ENCODE results near the gene CDK11B. TPM values are rescaled to one million over a fixed set of nuclear protein-coding genes. Genes with fewer than 3 reads are reported as not detected.
A peak's percentile ranks its signal among the peaks of the same experiment; 100 is the strongest.
"Not testable (repeated sequence)": the region's sequence is repeated elsewhere in the genome, so short reads cannot be mapped to it uniquely, and the experiment has no call there.

Gene CDK11B
- 7.5 and 12.9 TPM in 2 replicates for total RNA-seq (2014; rRNA removed; shearing (Covaris generic))

DNA sequence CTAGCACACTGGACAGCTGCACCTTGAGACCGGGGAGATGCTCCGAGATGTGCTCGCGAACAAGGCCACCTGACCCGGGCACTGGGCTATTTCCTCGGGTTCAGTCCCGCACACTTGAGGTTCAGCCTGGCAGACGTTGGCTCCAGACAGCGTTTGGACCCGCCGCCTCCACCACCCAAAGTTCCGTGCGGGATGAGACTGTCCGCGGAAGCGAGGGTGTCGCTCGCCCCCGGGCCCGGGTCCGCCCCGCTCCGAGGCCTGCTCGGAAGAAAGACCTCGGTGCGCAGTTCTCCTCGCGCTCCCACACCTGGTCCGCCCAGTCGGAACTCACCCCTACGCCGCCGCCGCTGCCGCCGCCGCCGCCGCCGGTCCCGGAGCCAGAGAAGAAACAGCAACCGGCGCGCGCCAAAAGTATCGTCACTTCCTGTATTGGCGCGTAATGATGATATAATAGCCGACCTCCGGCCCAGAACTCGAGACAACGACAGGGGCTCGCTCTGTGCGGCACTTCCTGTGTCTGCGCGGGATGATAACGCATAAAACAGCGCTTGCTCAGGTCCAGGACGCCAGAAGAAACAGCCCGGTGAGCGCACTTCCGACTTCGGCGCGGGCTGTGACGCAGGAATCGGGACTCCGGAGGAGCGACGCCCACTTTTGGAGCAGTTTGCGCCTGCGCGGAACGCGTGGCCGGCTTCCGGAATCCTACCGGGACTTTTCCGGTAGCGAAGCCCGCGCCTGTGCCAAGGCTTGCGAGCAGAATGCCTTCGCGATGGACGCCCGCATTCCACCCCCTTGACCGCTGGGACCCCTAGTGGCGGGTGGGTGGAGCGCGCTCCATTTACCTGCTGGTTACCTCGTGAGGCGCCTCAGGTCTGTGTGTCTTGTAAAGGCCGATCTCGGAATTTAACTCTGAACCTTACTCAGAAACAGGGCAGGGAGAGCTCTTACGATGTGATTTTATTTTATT is at the start of gene CDK11B:
Gene CDK11B (minus strand): TSS at position 422 of the 967 bp plus-strand sequence. CDS start 1,519 bp downstream, outside the sequence.
- peak; percentile 93 for DNase-seq (ENCODE audit: low spot score)
- in situ Hi-C loops (cut with HindIII; ENCODE audit: low sequenced_read_pairs): not testable (repeated sequence)

DNA sequence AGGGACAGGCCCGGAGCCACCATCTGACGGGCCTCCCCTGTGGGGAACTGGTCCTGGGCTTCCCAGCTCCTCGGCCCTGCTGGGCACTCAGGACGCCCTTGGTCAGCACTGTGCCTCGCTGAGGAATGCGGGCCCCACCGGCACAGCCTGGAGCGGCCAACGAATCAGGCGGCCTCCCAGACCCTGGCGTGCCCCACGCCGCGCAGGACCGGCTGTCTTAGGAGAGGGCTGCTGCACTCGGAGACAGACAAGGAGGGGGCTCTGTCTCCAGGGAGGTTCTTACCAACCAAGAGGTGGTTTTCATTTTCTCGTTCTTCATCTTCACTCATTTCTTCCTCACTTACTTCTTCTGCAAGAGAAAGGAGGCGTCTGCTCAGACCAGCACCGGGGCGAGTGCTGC is 49.1 kb upstream of the CDK11B start:
- DNase-seq (ENCODE audit: low spot score); in situ Hi-C loops (cut with HindIII; ENCODE audit: low sequenced_read_pairs): not testable (repeated sequence)

DNA sequence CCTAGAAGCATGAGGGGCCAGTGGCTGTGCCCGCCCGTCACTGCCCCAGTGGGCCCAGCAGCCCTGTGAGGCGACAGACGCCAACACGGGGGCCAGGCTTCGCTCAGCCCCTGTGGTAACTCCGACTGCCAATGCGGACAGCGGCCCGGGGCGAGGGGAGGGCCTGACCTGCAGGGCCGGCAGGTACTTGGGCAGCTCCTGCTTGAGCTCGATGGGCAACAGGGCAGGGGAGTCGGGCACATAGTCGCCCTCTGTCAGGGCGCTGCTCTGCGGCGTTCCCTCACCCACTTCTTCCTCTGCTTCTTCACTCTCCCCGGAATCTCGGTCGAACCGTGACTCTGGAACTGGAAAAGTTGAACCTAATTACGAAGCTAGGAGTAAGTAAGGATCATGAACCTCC is 48.4 kb upstream of the CDK11B start:
- in situ Hi-C loops (cut with HindIII; ENCODE audit: low sequenced_read_pairs); DNase-seq (ENCODE audit: low spot score): not testable (repeated sequence)

DNA sequence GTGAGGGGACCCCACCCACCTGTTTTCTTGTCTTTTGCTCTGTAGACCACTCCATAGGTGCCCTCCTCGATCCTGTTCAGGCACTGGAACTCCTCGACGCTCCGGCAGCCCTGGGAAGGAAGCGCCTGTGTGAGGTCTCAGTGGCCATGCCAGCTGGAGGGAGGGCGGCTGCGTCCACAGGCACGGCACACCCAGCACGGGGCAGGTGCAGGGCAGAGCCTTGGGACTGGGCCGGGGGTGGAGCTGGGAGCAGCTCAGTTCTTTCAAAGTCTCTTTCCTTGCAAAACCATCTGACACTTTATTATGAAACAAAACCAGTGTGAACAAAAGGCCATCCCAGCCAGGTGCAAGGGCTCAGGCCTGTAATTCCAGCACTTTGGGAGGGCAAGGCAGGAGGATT is 46.8 kb upstream of the CDK11B start:
- in situ Hi-C loops (cut with HindIII; ENCODE audit: low sequenced_read_pairs); DNase-seq (ENCODE audit: low spot score): not testable (repeated sequence)

DNA sequence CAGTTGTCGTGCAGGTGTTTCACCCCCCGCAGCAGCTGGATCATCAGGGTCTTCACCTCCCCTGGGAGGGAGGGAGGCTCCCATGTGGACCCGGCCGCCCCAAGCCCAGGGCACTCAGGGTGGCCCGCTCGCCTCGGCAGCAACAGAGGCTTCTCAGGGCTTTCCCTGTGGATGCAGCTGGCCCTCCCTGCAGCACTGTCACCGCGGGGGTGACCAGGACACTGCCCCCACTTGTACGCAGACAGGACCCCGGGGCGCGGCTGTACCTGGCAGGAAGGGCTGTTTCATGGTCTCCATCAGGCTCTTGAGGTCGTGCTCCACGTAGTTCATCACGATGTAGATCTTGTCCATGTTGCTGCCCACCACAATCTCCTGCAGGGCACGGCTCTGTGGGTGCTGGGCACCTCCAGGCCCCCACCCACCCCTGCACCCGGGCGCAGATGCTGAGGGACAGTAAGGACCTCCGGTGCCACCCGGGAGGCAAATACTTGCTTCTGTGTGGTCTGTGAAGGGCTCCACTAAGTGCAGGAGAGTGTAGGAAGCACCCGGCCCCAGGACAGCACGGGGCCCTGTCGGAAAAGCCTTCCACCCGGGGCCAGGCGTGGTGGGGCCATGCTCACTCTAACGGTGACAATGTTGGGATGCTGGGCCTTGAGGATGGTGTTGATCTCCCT is 45.6 kb upstream of the CDK11B start:
- in situ Hi-C loops (cut with HindIII; ENCODE audit: low sequenced_read_pairs): not testable (repeated sequence)

DNA sequence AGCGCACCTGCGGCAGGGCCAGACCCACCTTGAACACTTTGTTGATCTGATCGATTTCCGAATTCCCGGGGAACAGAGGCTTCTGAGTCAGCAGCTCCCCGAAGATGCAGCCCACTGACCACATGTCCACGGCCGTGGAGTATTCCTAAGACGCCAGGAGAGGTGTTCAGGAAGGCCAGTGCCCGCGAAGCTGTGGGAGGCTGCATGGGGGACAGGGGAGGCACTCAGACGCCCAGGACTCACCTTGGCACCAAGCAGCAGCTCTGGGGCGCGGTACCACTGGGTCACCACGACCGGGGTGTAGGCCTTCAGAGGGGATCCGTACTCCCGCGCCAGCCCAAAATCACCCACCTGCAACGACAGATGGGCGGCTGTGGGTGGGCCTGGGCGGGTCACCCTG is 45.0 kb upstream of the CDK11B start:
- DNase-seq (ENCODE audit: low spot score): no peak

More for the DNA sequence above, 45.6 kb upstream of the CDK11B start:
- DNase-seq (ENCODE audit: low spot score): not testable (repeated sequence)

DNA sequence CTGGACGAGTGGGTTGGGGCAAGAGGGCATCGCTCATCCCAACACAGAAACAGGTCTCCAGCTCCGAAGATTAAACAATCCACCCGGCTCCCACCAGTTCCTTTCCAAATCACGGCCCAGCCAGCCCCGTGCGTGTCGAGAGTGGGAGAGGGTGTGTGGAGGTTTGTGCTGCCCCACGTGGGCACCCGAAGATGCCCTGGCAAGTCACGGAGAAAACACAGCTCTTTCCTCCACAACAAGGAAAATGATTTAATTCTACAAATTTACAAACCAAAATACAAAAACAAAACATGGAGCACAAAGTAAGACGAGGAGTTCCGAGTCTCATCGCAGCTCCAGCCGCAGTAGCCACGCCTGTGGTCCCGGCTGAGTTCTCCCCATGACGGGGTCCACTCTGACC is 43.7 kb upstream of the CDK11B start:
- DNase-seq (ENCODE audit: low spot score); in situ Hi-C loops (cut with HindIII; ENCODE audit: low sequenced_read_pairs): not testable (repeated sequence)

More for the DNA sequence above, 45.0 kb upstream of the CDK11B start:
- in situ Hi-C loops (cut with HindIII; ENCODE audit: low sequenced_read_pairs): no loop called here

DNA sequence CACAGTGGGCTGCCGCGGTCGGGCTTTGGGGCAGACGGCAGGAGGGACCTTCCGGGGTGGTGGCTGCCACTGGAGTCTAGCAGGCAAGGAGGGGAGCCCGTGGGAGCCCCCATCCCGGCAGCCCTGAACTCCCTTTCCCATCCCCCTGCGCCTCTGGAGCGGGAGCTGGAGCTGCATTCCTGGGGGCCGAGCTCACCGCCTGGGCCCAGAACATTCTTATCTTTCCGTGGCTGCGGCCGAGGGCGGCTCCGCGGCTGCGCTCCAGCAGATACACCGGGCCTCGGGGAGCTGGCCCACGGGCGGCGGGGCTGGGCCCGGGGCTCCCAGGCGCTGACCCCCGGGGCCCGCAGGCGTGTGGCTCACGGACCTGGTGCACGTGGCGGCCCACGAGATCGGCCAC is 41.8 kb upstream of the CDK11B start:
- in situ Hi-C loops (cut with HindIII; ENCODE audit: low sequenced_read_pairs): not testable (repeated sequence)

DNA sequence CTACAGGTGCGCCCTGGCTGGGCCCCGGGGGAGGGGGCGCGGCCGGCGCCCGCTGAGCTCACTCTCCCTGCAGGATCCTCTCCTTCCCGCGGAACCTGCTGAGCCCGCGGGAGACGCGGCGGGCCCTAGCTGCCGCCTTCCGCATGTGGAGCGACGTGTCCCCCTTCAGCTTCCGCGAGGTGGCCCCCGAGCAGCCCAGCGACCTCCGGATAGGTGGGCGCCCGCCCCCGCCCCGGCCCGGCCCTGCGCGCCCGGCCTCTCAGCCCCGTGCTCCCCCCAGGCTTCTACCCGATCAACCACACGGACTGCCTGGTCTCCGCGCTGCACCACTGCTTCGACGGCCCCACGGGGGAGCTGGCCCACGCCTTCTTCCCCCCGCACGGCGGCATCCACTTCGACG is 41.3 kb upstream of the CDK11B start:
- in situ Hi-C loops (cut with HindIII; ENCODE audit: low sequenced_read_pairs); DNase-seq (ENCODE audit: low spot score): not testable (repeated sequence)

More for the DNA sequence above, 41.8 kb upstream of the CDK11B start:
- DNase-seq (ENCODE audit: low spot score): not testable (repeated sequence)

DNA sequence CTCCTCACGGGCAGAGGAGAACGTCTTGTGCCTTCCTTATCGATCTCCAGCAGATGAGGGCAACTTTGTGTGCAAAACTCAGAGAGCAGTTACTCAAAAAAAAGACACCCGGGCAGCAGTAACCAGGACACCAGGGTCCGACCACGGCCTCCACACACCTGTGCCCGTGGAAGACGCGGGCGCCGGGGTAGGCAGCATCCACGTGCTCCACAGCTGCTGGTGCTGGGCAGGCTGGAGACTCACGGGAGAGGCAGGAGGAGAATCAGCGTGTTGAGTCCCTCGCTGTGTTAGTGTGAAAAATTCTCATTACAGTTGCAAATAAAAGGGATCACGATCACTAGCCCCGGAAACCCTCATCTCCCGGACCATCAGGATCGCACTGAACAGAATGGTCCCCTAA is 40.3 kb upstream of the CDK11B start:
- DNase-seq (ENCODE audit: low spot score); in situ Hi-C loops (cut with HindIII; ENCODE audit: low sequenced_read_pairs): not testable (repeated sequence)

DNA sequence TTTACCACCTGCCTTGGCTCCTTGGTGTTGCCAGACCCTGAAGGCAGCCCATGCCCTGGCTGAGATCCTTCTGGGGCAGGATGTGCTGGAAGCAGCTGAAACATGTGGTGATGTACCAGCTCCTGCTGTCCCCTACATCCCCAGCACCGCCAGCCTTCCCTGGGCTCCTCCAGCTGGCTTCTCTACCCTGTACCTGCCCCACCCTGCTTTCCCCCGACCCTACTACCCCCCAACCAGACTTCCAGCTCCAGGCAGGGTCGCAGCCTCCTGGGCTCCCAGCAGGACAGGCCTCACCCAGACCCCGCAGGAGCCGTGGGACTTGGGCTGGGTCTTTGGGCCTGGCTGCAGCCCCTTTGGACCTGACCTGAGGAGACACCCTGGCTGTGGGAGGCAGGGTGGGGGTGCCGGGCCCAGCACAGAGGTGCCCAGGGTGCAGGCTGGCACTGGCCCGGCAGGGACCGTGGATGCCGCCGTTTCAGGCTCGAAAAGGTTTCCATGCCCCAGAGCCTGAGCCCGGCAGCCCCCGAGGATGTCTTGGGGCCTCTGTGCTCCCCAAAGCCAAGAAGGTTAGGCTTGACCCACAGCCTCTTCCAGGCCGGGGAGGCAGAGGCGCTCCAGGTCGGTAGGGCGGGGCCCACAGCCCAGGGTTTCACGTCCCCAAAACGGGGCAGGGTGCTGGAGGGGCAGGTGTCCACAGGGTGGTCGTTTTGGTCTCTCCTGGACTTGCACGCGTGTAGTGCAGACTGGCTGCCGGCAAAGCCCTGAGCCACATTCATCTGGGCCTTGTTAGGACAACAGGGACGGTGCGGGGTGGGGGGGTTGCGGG is 38.8 kb upstream of the CDK11B start:
- in situ Hi-C loops (cut with HindIII; ENCODE audit: low sequenced_read_pairs); DNase-seq (ENCODE audit: low spot score): not testable (repeated sequence)

DNA sequence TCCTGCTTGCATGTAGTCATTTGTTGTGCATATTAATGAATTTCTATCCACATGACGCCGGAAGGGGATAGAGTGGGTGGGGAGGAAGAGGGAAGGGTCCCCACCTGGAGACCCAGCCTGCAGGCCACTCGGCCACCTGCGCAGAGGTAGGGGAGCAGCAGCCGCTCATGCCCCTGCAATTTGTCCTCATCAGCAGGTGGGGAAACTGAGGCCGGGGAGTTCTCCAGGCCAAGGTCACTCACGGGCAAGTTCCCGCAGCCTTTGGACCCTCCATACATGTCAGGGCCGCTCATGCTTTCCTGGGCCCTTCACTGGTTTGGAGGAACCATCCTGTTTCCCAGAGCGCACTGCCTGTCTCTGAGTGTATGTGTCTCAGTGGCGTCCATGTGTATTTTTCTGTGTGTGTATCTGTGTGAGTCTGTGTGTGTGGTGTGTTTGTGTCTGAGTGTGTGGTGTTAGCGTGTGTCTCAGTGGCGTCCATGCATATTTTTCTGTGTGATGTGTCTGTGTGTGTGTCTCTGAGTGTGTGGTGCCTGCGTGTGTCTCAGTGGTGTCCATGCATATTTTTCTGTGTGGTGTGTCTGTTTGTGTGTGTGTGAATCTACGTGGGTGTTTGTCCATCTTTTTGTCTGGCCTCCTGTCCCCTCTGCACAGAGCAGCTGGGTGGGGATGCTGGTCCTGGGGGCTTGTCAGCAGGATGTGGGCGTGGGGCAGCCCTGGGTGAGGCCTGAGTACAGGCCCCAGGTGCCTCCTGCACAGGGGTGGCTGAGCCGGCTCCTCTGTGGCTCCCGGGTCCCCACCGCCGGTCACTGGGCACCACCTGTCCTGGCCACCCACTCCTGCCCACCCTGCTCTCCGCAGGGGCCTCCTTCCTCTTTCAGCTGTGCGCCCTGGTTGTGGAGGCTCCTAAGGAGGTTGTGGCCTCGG is 37.9 kb upstream of the CDK11B start:
- in situ Hi-C loops (cut with HindIII; ENCODE audit: low sequenced_read_pairs): not testable (repeated sequence)

DNA sequence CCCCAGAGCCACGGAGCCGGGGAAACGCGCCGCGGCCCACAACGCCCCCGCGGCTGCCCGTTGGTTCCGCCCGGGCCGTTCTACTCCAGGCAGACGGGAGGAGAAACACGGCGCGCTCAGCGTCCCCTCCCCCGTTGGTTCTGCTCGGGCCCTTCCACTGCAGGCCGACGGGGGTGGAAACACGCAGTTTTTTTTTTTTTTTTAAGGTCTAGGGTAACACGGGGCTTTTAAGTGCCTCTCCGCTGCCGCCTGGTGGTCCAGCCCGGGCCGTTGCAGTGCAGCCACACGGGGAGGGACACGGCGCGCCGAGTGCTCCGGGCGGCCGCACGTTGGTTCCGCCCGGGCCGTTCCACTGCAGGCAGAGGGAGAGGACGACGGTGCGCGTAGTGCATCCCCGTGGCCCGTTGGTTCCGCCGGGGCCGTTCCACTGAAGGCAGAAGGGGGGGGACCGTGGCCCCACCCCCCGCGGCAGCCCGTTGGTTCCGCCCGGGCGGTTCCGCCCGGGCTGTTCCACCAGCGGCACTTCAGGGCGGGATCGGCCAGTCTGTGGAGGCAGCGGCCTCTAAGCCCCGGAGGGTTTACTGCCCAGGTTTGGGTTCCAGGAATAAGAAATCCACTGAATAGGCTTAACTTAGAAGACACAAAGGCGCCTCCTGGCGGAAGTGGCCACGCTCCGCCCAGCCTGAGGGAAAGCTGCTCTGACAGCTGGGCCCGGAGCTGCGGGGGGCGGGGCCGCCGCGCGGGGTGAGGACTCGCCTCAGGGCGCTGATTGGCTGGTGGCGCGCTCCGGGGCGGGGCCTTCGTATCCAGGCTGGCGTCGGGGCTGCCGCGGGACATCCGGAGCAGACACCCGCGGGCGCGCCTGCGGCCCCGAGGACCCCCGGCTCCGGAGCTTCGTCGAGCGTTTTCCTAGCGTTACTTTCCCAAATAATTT is 34.2 kb upstream of the CDK11B start, which contains the start of gene SLC35E2B:
Gene SLC35E2B (minus strand): TSS at position 82 of the 934 bp plus-strand sequence. CDS start 16,096 bp downstream, outside the sequence.
- peak; percentile 90 for DNase-seq (ENCODE audit: low spot score)
- in situ Hi-C loops (cut with HindIII; ENCODE audit: low sequenced_read_pairs): not testable (repeated sequence)

More for the DNA sequence above, 37.9 kb upstream of the CDK11B start:
- not testable (repeated sequence) for DNase-seq (ENCODE audit: low spot score)

DNA sequence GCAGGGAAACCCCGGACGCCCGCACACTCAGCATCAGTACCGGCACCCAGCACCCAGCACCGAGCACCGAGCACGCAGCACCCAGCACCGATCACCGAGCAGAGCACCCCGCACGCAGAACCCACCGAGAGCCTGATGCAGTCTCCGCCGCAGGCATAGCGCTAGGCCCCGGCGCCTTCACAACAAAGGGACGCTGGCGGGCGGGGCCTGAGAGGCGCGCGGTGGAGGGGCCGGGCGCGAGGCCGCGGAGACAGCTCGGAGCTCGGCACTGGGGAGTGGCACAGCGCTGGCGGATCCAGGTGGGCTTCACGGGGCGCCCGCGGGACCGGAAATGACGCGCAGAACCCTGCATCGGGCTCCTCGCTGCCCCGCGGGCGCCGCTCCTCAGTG is 33.5 kb upstream of the CDK11B start:
- peak; percentile 74 for DNase-seq (ENCODE audit: low spot score)
- in situ Hi-C loops (cut with HindIII; ENCODE audit: low sequenced_read_pairs): not testable (repeated sequence)

DNA sequence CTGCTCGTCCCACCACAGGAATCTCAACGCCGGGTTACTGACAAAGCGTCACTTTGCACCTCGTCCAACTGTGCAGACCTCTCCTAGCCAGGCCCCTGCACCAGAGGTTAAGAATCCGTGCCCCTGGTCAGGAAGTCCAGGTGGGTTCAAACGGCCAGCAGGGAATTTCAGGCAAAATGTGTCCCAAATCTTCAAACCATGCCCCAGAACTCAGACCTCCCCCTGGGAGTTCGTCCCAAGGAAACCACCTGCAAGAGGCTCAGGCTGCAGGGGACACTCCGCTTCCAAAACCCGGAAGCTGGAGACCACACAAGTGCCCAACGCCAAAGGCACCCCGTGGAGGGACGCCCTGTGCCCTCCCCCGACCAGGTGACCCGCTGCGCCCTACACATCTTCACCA is 32.6 kb upstream of the CDK11B start:
- DNase-seq (ENCODE audit: low spot score); in situ Hi-C loops (cut with HindIII; ENCODE audit: low sequenced_read_pairs): not testable (repeated sequence)

DNA sequence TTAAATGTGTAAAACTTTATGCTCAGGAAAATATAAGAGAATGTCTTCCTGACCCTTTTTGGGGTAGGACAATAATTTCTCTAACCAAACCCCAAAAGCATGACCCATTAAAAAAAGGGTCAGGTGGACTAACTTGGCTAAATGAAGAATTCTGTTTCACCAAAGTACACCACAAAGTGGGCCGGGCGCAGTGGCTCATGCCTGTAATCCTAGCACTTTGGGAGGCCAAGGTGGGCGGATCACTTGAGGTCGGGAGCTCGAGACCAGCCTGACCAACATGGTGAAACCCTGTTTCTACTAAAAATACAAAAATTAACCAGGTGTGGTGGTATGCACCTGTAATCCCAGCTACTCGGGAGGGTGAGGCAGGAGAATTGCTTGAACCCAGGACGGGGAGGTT is 30.7 kb upstream of the CDK11B start:
- DNase-seq (ENCODE audit: low spot score); in situ Hi-C loops (cut with HindIII; ENCODE audit: low sequenced_read_pairs): not testable (repeated sequence)

DNA sequence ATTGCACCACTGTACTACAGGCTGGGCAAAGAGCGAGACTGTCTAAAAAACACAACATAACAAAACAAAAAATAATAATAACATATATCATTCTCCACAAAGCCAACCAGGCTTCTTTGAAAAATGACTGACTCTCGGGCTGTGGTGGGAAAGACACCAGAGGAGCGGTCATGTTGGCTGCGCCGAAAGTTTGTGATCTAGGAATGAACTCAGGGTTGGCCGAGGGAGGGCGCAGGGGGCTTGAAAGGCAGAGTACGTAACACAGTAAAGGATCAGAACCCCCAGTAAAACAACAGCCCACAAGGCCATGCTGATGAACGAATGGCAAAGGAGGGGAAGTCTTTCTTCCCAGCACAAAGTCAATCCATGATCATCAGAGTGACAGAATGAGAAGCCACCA is 29.0 kb upstream of the CDK11B start:
- DNase-seq (ENCODE audit: low spot score): no peak

More for the DNA sequence above, 29.0 kb upstream of the CDK11B start:
- in situ Hi-C loops (cut with HindIII; ENCODE audit: low sequenced_read_pairs): no loop called here
